Activated CD8-positive, alpha-beta memory T cell treated with anti-CD3 and anti-CD28 coated beads for 48 hours (primary cell): Measurements from ENCODE around the gene LAMTOR4.
"Not testable (repeated sequence)": the region's sequence is repeated elsewhere in the genome, so short reads cannot be mapped to it uniquely, and the experiment has no call there.

Experiments
- DNase-seq, 3 experiments: peaks; one replicate each; pipeline ENCODE4 v3.0.0-alpha.2; 2020; ENCODE audit warnings: low read depth in 2 of 3, low spot score in 2 of 3

The LAMTOR4 gene

DNA sequence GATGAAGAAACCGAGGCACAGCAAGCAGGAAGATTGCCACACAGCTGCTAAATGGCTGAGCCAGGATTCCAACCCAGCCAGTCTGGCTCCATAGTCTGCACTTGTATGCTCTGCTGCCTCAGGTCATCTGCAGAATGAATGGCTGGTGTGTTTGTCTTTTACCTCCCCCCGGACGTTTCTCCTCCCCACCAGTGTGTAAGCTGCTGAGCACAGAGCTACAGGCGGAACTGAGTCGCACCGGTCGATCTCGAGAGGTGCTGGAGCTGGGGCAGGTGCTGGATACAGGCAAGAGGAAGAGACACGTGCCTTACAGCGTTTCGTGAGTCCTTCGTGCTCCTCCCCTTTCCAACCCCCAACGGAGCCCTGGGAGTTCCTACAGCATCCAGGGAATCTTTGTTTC, 26.7 kb upstream of the LAMTOR4 start:
- DNase-seq, result no peak

DNA sequence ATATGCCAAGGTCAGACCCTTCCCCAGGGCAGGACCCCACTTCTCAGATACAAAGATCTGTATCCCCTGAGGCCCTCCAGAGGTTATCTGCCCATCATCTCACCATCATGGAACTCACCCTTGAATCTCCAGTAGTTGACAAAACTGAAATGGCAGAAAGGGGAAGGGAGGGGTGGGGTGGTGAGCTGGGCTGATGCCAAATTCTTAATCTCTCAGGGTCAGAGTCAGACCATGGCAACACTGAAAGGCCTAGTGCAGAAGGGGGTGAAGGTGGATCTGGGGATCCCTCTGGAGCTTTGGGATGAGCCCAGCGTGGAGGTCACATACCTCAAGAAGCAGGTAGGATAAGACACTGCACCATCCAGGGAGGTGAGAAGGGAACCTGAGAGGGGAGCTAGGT, 26.1 kb upstream of the LAMTOR4 start:
- no peak for DNase-seq

DNA sequence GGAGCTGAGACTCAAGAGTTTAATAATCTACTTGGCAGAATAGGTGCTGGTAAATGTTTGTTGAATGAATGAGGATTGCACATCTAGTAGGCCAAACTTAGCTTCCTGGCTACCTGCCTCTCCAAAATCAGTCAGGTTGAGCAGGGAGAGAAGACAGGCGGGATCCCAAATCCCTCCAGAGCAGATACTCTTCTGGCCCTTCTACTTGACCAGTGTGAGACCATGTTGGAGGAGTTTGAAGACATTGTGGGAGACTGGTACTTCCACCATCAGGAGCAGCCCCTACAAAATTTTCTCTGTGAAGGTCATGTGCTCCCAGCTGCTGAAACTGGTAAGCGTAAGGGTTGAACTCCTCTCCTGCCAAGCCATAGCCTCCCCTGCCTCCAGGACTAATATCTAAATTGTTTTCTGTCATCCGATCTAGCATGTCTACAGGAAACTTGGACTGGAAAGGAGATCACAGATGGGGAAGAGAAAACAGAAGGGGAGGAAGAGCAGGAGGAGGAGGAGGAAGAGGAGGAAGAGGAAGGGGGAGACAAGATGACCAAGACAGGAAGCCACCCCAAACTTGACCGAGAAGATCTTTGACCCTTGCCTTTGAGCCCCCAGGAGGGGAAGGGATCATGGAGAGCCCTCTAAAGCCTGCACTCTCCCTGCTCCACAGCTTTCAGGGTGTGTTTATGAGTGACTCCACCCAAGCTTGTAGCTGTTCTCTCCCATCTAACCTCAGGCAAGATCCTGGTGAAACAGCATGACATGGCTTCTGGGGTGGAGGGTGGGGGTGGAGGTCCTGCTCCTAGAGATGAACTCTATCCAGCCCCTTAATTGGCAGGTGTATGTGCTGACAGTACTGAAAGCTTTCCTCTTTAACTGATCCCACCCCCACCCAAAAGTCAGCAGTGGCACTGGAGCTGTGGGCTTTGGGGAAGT, 24.2 kb upstream of the LAMTOR4 start:
- DNase-seq, result no peak

DNA sequence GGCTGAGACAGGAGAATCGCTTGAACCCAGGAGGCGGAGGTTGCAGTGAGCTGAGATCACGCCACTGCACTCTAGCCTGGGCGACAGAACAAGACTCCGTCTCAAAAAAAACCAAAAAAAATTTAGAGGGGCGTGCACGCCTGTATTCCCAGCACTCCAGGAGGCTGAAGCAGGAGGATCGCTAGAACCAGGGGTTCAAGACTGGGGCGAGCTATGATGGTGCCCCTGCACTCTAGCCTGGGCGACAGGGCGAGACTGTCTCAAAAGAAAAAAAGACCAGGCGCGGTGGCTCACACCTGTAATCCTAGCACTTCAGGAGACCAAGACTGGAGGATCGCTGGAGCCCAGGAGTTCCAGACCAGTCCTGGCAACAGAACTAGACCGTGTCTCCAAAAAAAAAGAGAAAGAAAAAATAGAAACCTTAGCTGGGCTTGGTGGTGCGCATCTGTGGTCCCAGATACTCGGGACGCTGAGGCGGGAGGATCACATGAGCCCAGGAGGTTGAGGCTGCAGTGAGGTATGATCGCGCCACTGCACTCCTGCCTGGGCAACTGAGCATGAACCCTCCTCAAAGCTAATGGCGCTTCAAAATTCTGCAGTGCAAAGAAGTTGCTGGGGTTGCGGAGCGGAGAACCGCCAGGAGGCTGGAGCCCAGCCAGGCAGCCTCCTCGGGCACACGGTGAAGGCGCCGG, 22.3 kb upstream of the LAMTOR4 start:
- no peak for DNase-seq

DNA sequence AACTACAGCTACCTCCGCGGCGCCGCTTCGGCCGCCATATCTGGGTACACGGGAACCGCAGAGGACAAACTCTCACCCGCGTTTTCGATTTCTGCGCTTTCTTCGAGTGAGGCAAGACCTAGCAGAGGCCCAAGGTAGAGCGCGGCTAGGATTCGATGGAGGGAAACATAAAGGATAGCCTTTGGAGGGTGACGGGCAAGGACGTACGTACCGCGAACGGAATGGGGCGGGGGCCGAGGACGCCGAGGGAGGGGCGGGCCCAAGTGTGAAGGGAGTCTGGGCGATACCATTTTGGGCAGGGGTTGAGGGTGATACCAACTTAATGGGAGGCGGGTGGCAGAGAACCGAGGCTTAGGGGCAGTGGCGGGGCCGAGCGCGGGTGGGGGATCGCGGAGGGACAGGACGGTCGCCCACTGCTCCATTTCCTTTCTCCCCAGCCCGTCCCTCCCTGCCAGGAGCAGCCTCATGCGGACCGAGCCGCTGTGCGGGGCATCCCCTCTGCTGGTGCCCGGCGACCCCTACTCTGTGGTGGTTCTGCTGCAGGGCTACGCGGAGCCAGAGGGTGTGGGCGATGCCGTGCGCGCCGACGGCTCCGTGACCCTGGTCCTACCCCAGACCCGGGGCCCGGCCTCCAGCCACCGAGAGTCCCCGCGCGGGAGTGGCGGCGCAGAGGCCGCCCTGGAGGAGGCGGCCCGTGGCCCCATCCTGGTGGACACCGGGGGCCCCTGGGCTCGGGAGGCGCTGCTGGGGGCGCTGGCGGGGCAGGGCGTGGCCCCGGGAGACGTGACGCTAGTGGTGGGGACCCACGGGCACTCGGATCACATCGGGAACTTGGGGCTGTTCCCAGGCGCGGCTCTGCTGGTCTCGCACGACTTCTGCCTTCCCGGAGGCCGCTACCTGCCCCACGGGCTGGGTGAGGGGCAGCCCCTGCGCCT, 21.5 kb upstream of the LAMTOR4 start, which contains the start of gene MBLAC1:
TSS of gene MBLAC1 (plus strand) at position 37 of the 935 bp plus-strand sequence. CDS start at position 466, 429 bp downstream.
- peak; percentile 78 to 92 (median 85) for DNase-seq

DNA sequence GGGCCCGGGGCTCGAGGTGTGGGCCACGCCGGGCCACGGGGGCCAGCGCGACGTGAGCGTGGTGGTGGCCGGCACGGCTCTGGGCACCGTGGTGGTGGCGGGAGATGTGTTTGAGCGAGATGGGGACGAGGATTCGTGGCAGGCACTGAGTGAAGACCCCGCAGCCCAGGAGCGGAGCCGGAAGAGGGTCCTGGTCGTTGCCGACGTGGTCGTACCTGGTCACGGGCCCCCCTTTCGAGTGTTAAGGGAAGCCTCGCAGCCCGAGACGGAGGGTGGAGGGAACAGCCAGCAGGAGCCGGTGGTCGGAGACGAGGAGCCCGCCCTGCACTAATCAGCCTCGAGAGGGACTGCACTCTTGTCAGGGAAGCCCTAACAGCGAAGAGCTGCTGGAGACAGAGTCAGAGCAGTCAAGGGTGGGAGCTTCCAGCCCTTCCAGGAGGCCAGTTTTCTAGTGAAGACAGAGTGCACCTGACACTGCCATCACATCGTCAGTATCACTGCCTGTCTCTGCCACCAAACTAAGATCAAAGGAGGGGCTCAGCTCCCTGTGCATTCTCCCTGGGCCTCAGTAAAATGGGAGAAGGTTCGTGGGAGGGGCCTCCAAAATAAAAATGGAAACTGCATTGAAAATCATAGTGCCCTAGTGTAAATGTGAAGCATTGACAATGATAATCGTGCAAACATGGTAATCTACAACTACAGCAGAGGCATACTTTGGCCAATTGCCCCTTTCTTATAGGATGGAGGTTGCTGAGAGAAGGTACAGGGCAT, 20.7 kb upstream of the LAMTOR4 start:
- no peak for DNase-seq

DNA sequence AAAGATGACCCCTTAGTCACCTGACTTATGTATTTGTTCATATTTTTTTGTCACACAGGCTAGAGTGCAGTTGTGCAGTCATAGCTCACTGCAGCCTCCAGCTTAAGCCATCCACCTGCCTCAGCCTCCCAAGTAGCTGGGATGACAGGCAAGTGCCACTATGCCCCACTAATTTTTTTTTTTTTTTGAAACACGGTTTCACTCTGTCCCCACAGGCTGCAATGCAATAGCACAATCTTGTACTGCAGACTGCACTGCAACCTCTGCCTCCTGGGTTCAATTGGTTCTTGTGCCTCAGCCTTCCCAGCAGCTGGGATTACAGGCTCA, 20.1 kb upstream of the LAMTOR4 start:
- DNase-seq, result no peak

DNA sequence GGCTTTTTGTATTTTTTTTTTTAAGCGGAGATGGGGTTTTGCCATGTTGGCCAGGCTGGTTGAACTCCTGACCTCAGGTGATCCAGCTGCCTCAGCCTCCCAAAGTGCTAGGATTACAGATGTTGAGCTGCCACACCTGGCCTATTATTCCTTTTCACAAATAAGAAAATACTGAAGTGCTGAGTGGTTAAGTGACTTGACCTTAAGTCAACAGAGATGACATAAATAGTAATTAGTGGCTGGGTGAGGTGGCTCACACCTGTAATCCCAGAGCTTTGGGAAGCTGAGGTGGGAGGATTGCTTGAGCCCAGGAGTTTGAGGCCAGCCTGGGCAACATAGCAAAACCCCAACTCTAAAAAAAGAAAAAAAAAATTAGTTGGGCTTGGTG, 18.5 kb upstream of the LAMTOR4 start:
- not testable (repeated sequence) for DNase-seq

DNA sequence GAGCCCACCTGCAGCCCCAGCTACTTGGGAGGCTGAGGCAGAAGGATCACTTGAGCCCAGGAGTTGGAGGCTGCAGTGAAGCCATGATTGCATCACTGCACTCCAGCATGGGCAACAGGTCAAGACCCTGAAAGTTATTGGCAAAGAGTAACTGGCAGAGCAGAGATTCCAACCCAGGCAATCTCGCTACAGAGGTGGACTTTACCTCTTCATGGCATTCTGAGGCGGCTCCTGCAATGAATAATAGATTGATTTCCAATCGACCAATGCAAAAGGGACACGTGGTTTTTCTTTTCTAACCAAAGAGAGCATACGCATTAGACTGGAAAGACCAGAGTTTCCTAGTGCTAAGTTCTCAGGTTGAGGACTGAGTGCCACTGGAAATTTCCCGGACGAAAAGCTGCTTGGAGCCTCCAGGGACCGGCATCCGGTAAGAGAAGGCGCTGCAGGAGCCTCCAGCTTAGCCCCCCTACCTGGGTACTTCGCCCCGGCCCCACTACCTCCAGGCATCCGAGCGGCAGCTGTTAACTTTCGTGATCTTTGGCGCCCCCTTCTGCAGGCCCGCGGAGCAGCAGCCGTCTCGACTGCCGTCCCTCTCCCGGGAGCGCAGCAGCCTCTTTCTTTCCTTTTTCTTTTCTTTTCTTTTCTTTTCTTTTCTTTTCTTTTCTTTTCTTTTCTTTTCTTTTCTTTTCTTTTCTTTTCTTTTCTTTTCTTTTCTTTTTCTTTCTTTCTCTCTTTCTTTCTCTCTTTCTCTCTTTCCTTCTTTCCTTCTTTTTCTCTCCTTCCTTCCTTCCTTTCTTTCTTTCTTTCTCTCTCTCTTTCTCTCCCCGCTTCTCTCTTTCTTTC, 17.9 kb upstream of the LAMTOR4 start:
- peak in 2 of 3 experiments; percentile 69 to 81 for DNase-seq

DNA sequence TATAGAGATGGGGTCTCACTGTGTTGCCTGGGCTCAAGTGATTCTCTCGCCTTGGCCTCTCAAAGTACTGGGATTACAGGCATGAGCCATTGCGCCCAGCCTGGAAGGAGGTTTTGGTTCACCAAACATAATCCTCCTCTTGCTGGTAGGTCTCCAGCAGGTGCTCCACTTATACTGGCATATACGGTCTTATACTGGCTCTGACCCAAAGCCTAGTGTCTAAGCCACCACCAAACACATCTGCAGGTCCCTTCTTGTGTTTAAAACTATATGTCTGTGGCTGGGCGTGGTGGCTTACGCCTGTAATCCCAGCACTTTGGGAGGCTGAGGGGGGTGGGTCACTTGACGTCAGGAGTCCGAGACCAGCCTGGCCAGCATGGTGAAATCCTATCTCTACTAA, 16.6 kb upstream of the LAMTOR4 start:
- no peak for DNase-seq

DNA sequence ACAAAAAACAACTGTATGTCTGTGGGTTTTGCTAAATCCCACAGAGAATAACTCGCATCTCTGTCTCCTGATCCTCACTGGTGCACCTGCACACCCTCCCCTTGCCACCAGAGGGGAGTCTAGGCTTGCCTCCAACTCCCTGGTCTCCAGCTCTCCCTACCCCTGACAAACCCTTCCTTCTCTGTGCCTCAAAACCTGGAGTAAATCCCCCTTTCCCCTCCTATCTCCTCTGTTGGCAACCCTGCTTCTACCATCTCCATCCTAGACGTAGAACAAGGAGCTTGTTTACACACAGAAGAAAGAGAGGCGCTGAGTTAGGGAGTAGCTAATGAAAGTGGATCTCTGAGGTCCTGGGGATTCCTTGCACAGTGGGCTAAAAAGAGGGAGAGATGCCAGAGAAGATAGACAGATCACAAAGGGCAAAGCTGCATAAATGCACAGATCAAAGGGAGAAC, 16.0 kb upstream of the LAMTOR4 start:
- peak in 1 of 3 experiments; percentile 34 for DNase-seq

DNA sequence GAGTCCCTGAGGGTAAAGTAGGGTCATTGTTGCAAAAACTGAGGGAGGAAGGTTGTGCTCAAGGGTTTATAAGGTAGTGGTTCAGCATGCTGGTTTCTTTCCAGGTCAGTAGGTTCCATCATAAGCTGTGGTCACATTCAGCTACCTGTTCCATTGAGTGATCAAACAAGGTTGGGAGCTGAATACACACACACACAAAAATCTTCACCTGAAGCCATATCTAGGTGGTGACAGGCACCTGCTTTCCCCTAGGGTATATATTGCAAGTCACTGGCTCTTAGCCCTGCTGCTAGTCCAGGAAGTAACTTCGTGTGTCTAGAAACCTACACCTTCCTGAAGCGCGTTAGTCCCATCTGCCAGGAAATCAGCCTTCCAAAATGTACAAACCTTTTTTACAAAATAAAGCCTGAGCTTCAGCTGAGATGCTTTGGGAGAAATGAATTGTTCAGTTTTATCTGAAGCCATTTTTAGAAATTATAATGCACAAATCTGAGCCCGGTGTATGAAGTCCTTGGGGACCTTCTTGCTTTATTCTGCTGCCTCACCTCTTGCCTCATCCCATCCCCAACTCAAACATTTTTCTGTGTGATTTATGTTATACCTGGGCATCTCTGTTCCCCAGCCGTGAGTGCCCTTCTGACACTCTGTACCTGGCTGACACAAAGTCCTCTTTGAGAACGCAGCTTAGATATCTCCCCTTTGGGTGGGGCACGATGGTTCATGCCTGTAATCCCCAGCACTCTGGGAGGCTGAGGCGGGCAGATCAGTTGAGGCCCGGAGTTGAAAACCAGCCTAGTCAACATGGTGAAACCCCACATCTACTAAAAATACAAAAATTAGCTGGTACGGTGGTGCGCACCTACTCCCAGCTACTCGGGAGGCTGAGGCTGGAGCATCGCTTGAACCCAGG, 10.6 kb upstream of the LAMTOR4 start:
- DNase-seq, result no peak

DNA sequence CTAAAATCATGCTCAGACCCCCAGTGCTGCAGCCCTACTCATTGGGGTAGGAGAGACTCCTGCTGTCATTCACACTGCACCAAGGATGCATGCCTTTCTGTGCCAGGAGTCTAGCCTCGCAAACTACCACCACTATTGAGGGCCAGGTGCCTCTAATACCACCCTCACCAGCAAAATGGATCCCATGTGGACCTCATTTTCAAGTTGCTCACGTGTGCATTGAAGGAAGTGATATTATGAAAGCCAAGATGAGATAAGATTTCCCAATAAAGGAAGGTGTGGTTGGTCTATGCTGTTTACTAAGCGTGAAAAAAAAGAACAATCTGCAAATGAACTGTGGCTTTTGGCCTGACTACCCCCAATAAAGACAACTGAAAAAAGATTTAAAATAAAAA, 7.2 kb upstream of the LAMTOR4 start:
- no peak for DNase-seq

DNA sequence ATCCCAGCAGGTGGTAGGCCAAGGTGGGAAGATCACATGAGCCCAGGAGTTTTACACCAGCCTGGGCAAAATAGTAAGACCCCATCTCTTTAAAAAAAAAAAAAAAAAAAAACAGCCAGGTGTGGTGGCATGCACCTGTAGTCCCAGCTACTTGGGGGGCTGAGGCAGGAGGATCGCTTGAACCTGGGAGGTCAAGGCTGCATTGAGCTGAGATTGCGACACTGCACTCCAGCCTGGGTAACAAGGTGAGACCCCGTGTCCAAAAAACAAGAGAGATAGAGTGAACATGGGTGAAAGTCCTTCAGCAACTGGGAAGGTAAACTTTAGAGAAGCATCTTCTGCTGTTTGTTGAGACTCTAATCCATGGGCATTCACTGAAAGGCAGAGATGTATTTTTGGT, 6.3 kb upstream of the LAMTOR4 start:
- DNase-seq, result no peak

DNA sequence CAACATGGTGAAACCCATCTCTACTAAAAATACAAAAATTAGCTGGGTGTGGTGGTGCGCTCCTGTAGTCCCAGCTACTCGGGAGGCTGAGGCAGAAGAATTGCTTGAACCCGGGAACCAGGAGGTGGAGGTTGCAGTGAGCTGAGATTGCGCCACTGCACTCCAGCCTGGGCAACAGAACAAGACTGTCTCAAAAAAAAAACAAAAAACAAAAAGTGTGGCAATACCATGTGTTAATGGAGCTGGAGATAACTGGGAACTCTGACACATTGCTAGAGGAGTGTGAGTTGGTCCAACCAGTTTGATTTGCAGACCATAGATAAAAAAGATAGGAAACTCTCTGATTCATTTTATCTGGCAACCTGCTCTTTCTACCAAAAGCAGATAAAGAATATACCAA, 2.4 kb upstream of the LAMTOR4 start:
- not testable (repeated sequence) for DNase-seq

DNA sequence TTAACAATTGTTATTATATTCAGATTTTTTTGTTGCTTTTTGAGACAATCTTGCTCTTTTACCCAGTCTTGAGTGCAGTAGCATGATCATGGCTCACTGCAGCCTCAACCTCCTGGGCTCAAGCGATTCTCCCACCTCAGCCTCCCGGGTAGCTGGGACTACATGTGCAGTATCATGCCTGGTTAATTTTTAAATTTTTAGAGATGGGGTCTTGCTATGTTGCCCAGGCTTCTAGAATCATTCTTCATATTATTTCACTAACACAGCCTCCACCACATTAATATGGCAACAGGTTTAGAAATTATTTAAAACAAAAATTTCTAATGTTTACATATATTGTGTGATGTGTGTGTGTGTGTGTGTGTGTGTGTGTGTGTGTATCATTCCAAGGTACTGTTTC, 1.4 kb upstream of the LAMTOR4 start:
- no peak for DNase-seq

DNA sequence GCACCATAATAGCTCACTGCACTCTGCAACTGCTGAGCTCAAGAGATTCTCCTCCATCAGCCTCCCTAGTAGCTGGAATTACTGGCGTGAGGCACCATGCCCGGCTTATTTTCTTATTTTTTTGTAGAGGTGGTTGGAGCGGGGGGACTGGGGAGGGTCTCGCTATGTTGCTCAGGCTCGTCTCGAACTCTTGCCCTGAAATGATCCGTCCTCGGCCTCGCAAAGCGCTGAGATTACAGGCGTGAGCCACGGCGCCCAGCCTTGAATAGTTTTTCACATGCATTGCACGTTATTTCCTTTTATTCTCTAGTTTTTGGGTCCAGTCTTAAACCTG, 526 bp upstream of the LAMTOR4 start:
- DNase-seq, result no peak

DNA sequence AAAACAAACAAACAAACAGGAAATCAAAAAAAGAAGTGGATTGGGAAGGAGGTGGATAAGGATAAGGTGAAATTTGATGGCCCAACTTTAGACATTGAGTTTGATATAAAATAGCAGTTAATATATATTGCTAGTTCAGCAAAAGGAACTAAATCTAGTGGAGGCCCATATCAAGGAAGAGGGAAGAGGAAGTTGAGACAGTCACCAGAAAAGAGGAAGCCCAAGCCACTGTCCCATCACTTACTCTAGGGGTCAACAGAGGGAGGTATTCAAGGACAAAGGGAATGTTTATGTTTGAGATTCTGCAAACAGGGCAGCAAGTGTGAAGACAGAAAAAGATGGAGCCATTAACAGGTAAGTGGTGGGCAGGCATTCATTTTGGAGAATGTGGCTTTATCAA, 3.7 kb downstream of the LAMTOR4 start:
- DNase-seq, result no peak
